ENCODE data around the gene RCOR3. TPM values are rescaled to one million over a fixed set of nuclear protein-coding genes. Genes with fewer than 3 reads are reported as not detected.

Gene RCOR3
- total RNA-seq, 6 experiments from 2014 or later = 22.7 to 30.9 (median 24.8) TPM

DNA sequence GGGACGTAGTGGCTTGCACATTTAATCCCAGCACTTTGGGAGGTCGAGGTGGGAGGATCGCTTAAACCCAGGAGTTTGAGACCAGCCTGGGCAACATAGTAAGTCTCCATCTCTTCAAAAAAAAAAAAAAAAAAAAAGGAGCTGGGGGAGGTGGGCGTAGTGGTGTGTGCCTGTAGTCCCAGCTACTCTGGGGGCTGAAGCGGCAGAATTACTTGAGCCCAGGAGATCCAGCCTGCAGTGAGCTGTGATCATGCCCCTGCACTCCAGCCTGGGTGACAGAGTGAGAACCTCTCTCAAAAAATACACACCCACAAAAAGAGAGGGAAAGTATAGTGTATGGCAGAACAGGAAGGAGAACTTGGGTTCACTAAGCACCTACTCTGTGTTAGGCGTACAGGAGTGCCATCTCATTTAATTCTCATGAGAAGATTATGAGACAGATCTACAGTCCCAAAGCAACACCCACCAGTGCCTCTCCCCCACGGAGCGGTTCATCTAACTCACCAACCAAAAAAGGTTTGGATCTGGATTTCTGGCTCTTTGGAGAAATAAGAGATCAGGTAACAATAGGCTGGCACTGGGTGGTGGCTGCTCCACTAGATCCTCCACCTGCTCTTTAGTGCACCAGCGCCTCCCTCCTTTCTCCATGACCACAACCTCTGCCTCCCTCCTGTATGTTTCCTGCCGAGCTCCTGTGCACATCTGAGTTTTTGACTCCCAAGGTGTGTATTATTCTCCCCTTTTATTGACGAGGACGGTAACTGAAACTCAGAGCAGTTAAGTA, 66.0 kb downstream of the RCOR3 start:
- peaks cover 40% of the 10 kb centered on the region for H3K4me1 Mint-ChIP-seq (ENCODE audit: low read depth)
- H3K36me3 Mint-ChIP-seq (ENCODE audit: low read depth) = peaks cover 5% of the 10 kb centered on the region; the same call in 1 of the 2 replicates
- peaks cover 1% of the 10 kb centered on the region for H3K27me3 Mint-ChIP-seq (ENCODE audit: insufficient read depth)
- H3K9me3 Mint-ChIP-seq = no peaks in the 10 kb centered on the region
- TF ChIP-seq, protein P1, sequence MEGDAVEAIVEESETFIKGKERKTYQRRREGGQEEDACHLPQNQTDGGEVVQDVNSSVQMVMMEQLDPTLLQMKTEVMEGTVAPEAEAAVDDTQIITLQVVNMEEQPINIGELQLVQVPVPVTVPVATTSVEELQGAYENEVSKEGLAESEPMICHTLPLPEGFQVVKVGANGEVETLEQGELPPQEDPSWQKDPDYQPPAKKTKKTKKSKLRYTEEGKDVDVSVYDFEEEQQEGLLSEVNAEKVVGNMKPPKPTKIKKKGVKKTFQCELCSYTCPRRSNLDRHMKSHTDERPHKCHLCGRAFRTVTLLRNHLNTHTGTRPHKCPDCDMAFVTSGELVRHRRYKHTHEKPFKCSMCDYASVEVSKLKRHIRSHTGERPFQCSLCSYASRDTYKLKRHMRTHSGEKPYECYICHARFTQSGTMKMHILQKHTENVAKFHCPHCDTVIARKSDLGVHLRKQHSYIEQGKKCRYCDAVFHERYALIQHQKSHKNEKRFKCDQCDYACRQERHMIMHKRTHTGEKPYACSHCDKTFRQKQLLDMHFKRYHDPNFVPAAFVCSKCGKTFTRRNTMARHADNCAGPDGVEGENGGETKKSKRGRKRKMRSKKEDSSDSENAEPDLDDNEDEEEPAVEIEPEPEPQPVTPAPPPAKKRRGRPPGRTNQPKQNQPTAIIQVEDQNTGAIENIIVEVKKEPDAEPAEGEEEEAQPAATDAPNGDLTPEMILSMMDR (IDR thresholded peaks at IDR 0.05) = no peak
- no peak for DNase-seq
- H3K27ac Mint-ChIP-seq = peak overlapping the region; percentile 24; the same call in 1 of the 2 replicates
- peak overlapping the region; percentile 43 for H3K4me3 Mint-ChIP-seq

DNA sequence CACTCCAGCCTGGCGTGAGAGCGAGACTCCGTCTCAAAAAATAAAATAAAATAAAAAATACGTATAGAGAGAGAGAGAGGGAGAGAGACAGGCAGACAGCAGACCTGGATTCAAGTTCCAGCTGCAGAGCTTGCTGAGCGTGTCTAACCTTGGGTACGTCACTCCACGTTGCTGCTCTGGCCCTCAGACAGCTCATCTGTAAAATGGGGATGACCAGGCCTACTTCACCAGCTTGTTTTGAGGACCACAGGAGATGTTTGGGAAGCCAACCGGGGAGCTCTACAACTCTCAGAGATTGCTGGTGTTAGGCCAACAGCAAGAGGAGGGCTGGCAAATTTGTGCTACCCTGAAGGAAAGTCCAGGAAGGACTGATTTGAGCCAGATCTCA, 67.0 kb downstream of the RCOR3 start:
- H3K27ac Mint-ChIP-seq = peak overlapping the region; percentile 84
- H3K9me3 Mint-ChIP-seq = no peaks in the 10 kb centered on the region
- H3K4me3 Mint-ChIP-seq = peak overlapping the region; percentile 88
- H3K27me3 Mint-ChIP-seq (ENCODE audit: insufficient read depth) = peaks cover 1% of the 10 kb centered on the region
- TF ChIP-seq, protein P1 (IDR thresholded peaks at IDR 0.05) = no peak
- peaks cover 50% of the 10 kb centered on the region for H3K4me1 Mint-ChIP-seq (ENCODE audit: low read depth)
- H3K36me3 Mint-ChIP-seq (ENCODE audit: low read depth) = peaks cover 5% of the 10 kb centered on the region; the same call in 1 of the 2 replicates
- DNase-seq = no peak

DNA sequence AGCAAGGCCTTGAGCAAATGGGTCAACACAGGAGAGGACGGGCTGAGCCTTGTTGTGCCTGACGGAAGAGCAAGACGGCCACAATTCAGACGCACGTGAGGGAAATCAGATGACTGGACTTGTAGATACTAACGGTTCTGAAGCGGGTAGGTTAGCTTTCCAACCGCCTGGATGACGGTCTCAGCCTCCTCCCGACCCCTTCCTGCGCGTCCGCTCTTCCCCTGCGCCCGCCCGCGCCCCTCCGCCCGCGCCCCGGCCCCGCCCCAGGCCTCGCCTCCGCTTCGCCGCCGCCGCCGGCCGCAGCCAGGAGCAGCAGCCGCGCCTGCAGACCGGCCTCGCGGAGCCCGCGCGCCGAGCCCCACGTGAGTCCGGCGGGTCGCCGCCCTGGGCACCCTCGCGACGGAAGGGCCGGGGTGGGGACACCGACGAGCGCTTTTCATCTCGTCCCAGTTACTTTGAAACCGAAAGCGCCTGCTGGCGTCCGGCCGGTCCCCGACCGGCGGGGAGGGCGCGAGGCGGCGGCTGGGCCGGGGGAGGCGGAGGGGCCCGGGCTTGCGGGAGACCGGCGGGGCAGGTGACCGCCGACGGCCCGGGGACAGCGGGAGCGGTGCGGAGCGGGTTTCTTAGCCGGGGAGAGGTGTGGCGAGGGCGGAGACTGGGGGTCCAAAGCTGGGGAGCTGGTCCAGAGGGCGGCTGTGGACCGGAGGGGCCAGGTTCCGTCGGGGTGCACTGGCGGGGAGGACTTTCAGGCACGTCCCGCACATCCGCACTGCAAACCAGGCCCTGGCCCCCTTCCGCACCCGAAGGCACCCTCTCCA, 67.6 kb downstream of the RCOR3 start, which contains the start of gene TRAF5:
TSS of gene TRAF5 (plus strand) at position 306 of the 818 bp plus-strand sequence. CDS start 26,407 bp downstream, outside the sequence.
- Mint-ChIP-seq H3K36me3 (ENCODE audit: low read depth) (peaks cover 5% of the 10 kb centered on the region; the same call in 1 of the 2 replicates), H3K9me3 (no peaks in the 10 kb centered on the region), H3K4me1 (ENCODE audit: low read depth) (peaks cover 56% of the 10 kb centered on the region), H3K27me3 (ENCODE audit: insufficient read depth) (peaks cover 1% of the 10 kb centered on the region), H3K4me3 (peak within 1 kb of the TSS; percentile 95), H3K27ac (peak within 1 kb of the TSS; percentile 89)
- TF ChIP-seq, protein P1 (IDR thresholded peaks at IDR 0.05) = no peak
- no peak for DNase-seq

DNA sequence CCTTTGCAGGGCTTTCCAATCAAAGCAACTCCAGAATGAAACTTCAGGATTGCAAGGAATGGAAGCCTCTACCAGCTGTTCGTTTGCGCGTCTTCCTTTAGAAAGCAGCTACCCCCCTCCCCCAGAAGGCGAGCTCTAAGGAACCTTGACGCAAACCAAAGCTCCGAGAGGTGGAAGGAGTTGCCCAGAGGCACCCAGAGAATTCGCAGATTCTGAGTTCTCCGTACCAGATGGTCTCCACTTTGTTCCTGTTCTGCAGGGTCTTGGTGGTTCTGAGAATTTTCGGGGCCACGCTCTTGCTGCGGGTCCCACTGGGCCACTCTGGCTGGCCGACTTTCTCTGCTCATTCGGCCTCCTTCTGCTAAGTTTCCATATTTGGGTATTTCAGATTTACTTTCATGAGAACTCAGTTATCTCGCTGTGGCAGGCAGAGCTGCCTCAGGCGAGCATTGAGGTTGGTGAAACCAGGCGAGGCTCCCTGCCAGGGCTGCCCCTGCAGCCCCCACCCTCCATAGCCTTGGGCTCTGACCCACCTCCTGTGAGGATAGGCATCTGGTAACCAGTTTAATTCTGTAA, 68.3 kb downstream of the RCOR3 start:
- Mint-ChIP-seq H3K27ac (peak overlapping the region; percentile 89), H3K4me3 (peak overlapping the region; percentile 95), H3K4me1 (ENCODE audit: low read depth) (peaks cover 63% of the 10 kb centered on the region), H3K36me3 (ENCODE audit: low read depth) (peaks cover 5% of the 10 kb centered on the region; the same call in 1 of the 2 replicates), H3K27me3 (ENCODE audit: insufficient read depth) (peaks cover 1% of the 10 kb centered on the region), H3K9me3 (no peaks in the 10 kb centered on the region)
- DNase-seq = peak; percentile 49
- TF ChIP-seq, protein P1 (IDR thresholded peaks at IDR 0.05) = no peak

DNA sequence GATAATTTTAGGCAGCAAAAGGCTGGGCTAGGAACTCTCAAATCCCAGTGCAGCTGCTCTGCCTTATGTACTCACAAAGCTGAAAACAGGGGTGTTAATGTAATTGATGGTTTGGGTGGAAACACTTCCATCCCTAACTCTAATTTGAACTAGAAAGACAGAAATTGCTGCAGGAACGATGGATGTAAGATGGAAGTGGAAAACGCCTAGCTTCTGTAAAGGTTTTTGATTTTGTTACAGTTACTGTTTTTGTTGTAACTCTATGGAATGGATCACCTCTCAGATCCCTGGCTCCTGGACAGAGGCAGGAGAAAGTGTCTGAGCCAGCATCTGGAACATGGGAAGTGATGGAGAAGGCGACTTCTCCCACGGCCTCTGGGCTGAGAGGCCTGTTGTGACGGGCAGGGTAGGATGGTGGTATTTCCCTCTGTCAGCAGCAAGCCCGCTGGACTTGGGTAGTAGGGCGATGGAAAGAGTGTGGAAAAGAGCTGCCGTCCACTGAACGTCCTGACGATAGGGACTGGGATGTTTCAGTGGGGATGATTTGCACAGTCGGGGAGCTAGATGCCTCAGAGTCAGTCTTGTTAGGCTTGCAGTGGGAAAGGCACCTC, 69.0 kb downstream of the RCOR3 start:
- Mint-ChIP-seq H3K4me1 (ENCODE audit: low read depth) (peaks cover 69% of the 10 kb centered on the region), H3K27ac (peak overlapping the region; percentile 89), H3K27me3 (ENCODE audit: insufficient read depth) (peaks cover 1% of the 10 kb centered on the region), H3K9me3 (no peaks in the 10 kb centered on the region), H3K36me3 (ENCODE audit: low read depth) (peaks cover 5% of the 10 kb centered on the region; the same call in 1 of the 2 replicates), H3K4me3 (peak overlapping the region; percentile 95)
- DNase-seq = no peak
- TF ChIP-seq, protein P1 (IDR thresholded peaks at IDR 0.05) = no peak
